DMS79 (cell line): ENCODE measurements around the gene RAP1GAP2.
A peak's percentile ranks its signal among the peaks of the same experiment; 100 is the strongest.
"Not testable (repeated sequence)": the region's sequence is repeated elsewhere in the genome, so short reads cannot be mapped to it uniquely, and the experiment has no call there.

Experiments
- DNase-seq: peaks from one replicate; lab custom pipeline; 2025; lab: John Stamatoyannopoulos, UW

The RAP1GAP2 gene

DNA sequence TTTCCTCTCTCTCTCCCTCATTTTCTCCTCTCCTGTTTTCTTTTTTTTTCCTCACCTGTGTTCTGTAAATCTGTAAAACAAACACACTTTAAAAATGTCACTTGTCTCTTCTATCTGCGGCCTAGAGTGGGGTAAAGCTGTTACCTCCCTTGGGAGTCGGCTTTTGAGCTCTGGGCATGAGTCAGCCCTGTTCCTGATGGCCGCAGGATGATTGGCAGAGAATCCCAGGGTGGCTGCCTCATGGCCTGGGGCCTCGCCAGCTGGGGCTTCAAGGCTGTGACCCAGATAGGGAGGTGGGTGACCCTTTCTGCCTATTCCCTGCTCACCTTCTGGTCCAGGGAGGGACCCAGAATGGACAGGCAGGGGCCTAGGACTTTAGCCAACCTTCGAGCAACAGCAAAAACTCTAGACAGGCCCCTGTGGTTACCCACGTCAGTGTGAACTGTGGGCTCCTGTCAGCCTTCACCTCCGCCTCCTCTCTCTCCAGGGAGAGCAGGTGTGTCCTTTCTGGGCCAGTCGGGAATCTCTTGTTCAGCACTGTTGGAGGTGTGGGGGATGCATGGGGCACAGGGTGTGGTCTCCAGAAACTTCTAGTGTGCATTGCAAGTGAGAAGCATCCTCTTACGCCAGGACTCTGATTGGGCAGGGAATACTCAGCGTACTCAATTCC lies 87.4 kb downstream of the RAP1GAP2 start:
- peak; percentile 46 for DNase-seq

- no peak for DNase-seq
Measured at GRCh38 chr17:2885733-2886132, 89.5 kb downstream of the RAP1GAP2 start.

- no peak for DNase-seq
Measured at GRCh38 chr17:2888326-2888725, 92.1 kb downstream of the RAP1GAP2 start.

GRCh38 chr17:2889256-2889655 lies 93.0 kb downstream of the RAP1GAP2 start:
- no peak for DNase-seq

- not testable (repeated sequence) for DNase-seq
Measured at GRCh38 chr17:2890778-2891177, 94.5 kb downstream of the RAP1GAP2 start.

DNA sequence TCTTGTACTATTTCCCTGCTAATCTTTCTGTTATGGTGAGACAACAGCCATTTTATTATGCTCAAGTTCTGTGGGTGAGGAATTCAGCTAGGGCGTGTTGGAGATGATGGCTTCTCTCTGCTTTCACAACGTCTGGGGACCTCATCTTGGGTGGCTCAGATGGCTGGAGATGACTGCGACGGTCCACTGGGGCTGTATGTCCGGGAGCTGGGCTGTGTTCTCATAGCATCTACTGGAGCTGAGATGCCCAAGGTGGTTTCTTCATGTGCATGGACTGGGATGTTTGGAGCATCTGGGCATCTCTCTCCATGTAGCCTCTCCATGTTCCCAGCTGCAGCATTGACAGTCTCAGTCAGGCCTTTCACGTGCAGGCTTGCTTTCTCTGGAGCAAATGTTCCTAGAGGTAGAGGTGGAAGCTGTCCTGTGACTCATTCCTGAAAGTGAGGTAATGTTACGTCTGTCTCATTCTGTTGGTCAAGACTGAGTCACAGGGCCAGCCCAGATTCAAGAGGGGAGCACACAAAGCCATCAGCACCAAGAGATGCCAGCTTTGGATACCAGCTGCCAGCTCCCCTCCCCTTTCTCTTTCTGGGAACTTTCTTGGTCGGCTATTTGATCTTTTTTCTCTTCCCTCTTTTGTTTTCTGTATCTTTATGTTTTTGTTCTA lies 96.2 kb downstream of the RAP1GAP2 start:
- no peak for DNase-seq

GRCh38 chr17:2893422-2893914 lies 97.2 kb downstream of the RAP1GAP2 start:
- no peak for DNase-seq

DNA sequence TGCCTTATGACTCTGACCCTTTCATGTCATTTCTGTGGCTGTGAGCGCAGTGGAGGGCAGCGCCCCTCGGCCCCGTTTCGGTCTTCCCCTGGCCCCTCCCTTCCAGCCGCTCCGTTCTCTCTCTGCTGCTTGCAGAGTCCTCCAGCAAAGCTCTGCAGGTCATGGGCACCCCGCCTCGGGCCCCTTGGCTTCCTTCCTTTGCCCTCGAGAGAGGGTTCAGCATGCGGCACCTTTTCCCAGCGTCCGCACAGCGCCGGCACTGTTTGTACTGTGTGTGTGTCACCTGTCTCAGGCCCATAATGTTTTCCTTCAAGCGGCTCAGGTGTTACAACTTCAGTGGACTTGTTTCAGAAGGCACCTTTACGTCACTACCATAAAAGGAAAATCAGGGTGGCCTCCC lies 98.5 kb downstream of the RAP1GAP2 start:
- DNase-seq, result no peak

- no peak for DNase-seq
Measured at GRCh38 chr17:2897605-2898004, 101.4 kb downstream of the RAP1GAP2 start.

- DNase-seq, result no peak
Measured at GRCh38 chr17:2898255-2898926, 102.2 kb downstream of the RAP1GAP2 start.

DNA sequence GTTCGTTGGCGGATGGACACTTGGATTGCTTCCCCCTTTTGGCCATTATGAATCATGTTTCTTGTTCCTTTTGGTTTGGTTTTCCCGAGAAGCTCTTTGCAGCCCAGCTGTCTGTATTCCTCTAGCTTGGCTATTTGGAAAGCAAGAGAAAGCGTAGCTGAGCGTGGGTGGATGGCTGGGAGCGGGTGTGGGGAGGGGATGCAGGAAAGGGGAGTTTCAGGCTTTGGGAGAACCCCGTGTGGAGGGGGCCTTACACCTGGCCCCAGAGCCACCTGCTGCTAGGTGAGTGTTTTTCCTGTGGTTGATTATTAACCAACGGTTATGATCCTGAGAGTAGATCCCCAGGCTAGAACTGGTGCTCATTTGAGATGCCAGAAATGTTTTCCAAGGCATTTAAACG lies 103.7 kb downstream of the RAP1GAP2 start:
- no peak for DNase-seq

- no peak for DNase-seq
Measured at GRCh38 chr17:2900842-2901241, 104.6 kb downstream of the RAP1GAP2 start.

GRCh38 chr17:2901582-2901981 lies 105.3 kb downstream of the RAP1GAP2 start:
- no peak for DNase-seq

GRCh38 chr17:2902546-2902945 lies 106.3 kb downstream of the RAP1GAP2 start:
- DNase-seq, result no peak

- peak; percentile 65 for DNase-seq
Measured at GRCh38 chr17:2903193-2903974, 107.1 kb downstream of the RAP1GAP2 start.

GRCh38 chr17:2904135-2904534 lies 107.9 kb downstream of the RAP1GAP2 start:
- peak; percentile 68 for DNase-seq

DNA sequence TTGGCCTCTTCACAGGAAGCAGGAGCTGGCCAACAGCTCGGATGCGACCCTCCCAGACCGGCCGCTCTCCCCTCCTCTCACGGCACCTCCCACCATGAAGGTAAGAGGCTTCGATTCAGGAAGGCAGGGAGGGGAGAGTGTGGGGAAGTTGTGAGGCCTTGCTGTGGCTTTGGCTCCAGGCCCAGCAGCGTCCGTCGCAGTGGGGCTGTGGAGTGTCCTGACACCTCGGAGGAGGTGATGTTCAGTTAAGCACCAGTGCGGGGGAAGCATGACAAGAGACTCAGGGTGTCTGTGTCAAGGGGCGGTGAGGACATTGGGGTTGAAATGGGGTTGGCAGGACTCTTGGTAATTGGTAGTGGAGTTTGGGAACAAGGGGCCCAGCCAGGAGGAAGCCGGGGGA lies 109.0 kb downstream of the RAP1GAP2 start:
- no peak for DNase-seq

GRCh38 chr17:2905696-2906501 lies 109.7 kb downstream of the RAP1GAP2 start:
- no peak for DNase-seq

DNA sequence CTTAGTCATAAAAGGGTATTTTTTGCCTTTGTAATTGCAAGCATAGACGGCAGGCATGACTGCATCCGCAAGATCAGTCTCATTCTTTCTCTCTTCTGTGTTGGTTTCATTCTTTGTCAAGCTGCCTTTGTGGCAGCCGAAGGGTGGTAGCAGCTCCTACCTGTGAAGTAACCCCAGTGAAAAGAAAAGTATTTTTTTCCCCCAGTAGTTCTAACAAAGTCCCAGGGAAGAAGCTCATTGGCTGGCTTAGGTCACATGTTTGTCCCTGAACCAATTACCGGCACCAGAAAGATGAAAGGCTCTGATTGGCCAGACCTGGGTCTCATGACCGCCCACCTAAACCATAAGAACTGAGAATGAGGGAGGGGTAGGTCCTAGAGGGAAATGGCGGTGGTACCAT lies 110.7 kb downstream of the RAP1GAP2 start:
- no peak for DNase-seq

- no peak for DNase-seq
Measured at GRCh38 chr17:2909175-2909845, 113.1 kb downstream of the RAP1GAP2 start.

DNA sequence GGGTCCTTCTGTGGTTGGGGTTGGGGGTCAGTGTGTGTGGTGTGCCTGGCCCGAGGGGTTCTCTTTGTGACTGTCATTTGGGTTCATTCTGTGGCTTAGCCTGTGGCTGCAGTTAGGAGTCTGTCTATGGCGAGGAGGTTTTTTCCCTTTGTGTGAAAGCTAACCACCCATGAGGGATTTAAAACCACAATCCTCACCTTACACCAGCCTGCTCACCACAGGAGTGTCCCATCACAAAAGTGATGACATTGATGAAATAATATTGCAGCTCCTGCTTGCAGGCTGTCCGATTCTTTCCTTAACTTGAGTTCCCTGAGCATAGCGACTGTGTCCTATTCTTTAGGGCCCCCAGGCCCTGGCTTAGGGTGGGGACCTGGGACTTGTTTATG lies 113.6 kb downstream of the RAP1GAP2 start:
- no peak for DNase-seq
